Ishikawa (cell line): Measurements from ENCODE around the gene HNRNPA1.

Experiments used
- CEBPB ChIP-seq: IDR thresholded peaks from 2 replicates; pipeline ENCODE4 v1.6.1; 2012
- CREB1 ChIP-seq: IDR thresholded peaks from 2 replicates; pipeline ENCODE4 v1.6.1; 2012; ENCODE audit warnings: low read depth
- EGR1 ChIP-seq: IDR thresholded peaks from 2 replicates; pipeline ENCODE4 v1.6.1; 2012
- EP300 ChIP-seq: IDR thresholded peaks from 2 replicates; pipeline ENCODE4 v1.6.1; 2012; ENCODE audit warnings: borderline replicate concordance
- FOXM1 ChIP-seq: IDR thresholded peaks from 2 replicates; pipeline ENCODE4 v1.6.1; 2012; ENCODE audit warnings: low read depth, borderline replicate concordance
- MAX ChIP-seq: IDR thresholded peaks from 2 replicates; pipeline ENCODE4 v1.6.1; 2012
- NFIC ChIP-seq: IDR thresholded peaks from 2 replicates; pipeline ENCODE4 v1.6.1; 2012
- RAD21 ChIP-seq: IDR thresholded peaks from 2 replicates; pipeline ENCODE4 v1.6.1; 2012; ENCODE audit warnings: low read depth
- REST ChIP-seq: IDR thresholded peaks from 2 replicates; pipeline ENCODE4 v1.6.1; 2012; ENCODE audit warnings: low read depth, mild to moderate bottlenecking
- TAF1 ChIP-seq: IDR thresholded peaks from 2 replicates; pipeline ENCODE4 v1.6.1; 2012; ENCODE audit warnings: low read depth, mild to moderate bottlenecking
- TCF12 ChIP-seq: IDR thresholded peaks from 2 replicates; pipeline ENCODE4 v1.6.1; 2012; ENCODE audit warnings: low read depth
- TEAD4 ChIP-seq: IDR thresholded peaks from 2 replicates; pipeline ENCODE4 v1.6.1; 2012
- USF1 ChIP-seq: IDR thresholded peaks from 2 replicates; pipeline ENCODE4 v1.6.1; 2012
- YY1 ChIP-seq: IDR thresholded peaks from 2 replicates; pipeline ENCODE4 v1.6.1; 2012; ENCODE audit warnings: low read depth
- ZBTB7A ChIP-seq: IDR thresholded peaks from 2 replicates; pipeline ENCODE4 v1.6.1; 2012; ENCODE audit warnings: low read depth

Gene HNRNPA1

GRCh38 chr12:54301428-54302048 is 21.0 kb downstream of the HNRNPA1 start:
- TF ChIP-seq TAF1 (no peak), FOXM1 (no peak), YY1 (no peak), USF1 (no peak), NFIC (no peak), CREB1 (no peak), REST (no peak), CEBPB (no peak), EGR1 (no peak), RAD21 (no peak), ZBTB7A (no peak), MAX (no peak), EP300 (no peak), TCF12 (no peak)

GRCh38 chr12:54303640-54304039 is 23.1 kb downstream of the HNRNPA1 start:
- no peak for TF ChIP-seq YY1
- no peak for TF ChIP-seq MAX
- no peak for TF ChIP-seq TAF1
- TF ChIP-seq ZBTB7A, result no peak
- no peak for TF ChIP-seq REST
- TF ChIP-seq NFIC, result no peak
- TF ChIP-seq CEBPB, result no peak
- no peak for TF ChIP-seq USF1
- no peak for TF ChIP-seq TCF12
- TF ChIP-seq RAD21, result no peak
- TF ChIP-seq EGR1, result no peak
- TF ChIP-seq CREB1, result no peak
- TF ChIP-seq EP300, result no peak
- no peak for TF ChIP-seq FOXM1

GRCh38 chr12:54304187-54304810 is 23.8 kb downstream of the HNRNPA1 start:
- TF ChIP-seq TEAD4 (peak; percentile 52), ZBTB7A (peak; percentile 76), EP300 (no peak), CEBPB (peak; percentile 99), REST (no peak), NFIC (0 out of 2 replicates have a peak, but pooled peaks have one; percentile 24)
